ENCODE measurements around the gene ASAP3.

DNA sequence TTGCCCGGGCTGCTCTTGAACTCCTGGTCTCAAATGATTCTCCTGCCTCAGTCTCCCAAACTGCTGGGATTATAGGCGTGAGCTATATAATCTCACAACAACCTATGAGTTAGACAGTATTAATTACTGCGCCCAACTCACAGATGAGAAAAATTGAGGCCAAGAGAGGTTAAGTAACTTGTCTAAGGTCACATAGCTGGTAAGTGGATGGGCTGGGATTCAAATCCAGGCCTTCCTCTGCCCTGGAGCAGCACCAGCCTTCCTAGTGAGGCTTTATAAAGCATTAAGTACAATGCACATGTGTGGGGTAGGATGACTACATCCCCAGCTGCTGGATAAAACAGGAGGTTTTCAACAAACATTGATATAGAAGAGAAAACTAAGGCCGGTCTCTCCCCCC lies 31.9 kb upstream of the ASAP3 start:
- no peak for TF ChIP-seq EP300 (IDR thresholded peaks at IDR 0.05)
- no peak for TF ChIP-seq POLR2AphosphoS5 (IDR thresholded peaks at IDR 0.05)
